HG03066 (cell line): Measurements from ENCODE around the gene MIA.
"Not testable (repeated sequence)": the region's sequence is repeated elsewhere in the genome, so short reads cannot be mapped to it uniquely, and the experiment has no call there.

Source experiments
- ATAC-seq: cut with Tn5 transposase; IDR thresholded peaks from one replicate; pipeline ENCODE4 v1.9.1; 2021; ENCODE audit warnings: low read depth; ENCODE audit not compliant: unreplicated experiment

Gene MIA

DNA sequence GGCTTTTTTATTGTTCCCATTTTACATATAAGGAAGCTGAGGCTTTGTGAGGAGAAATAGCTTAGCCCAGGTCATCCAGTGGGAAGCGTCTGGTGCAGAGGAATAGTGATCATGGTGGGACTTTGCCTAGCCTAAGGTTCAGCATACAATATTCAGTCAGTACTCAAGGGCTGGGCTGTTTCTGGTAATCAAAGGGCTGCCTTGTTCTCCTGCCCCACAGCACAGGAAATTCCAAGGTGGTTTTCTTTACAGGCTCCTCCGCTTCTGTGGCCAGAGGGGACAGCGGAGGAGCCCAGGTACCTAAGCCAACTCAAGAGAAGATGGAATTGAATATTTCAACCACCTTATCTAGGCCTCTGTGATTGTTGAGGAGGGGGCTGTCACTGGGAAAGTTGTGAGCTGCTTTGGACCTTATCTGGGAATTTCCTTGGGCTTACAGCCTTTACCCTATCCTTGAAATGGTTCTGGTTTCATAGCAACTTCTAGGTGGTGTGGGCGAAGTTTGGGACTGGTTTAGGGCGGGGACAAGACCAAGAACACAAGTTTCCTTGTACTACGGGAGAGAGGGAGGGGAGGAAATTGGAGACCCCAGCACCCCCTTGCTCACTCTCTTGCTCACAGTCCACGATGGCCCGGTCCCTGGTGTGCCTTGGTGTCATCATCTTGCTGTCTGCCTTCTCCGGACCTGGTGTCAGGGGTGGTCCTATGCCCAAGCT lies at the start of gene MIA:
Gene MIA, plus strand, starts transcription at position 606 of the 716 bp plus-strand sequence. Its CDS starts 22 bp downstream, at position 628.
- ATAC-seq = no peak

- ATAC-seq = no peak
Observed at GRCh38 chr19:40726279-40726678, 49.0 kb upstream of the MIA start.

- not testable (repeated sequence) for ATAC-seq
Observed at GRCh38 chr19:40730065-40730464, 45.3 kb upstream of the MIA start.

GRCh38 chr19:40732304-40732703 lies 43.0 kb upstream of the MIA start:
- not testable (repeated sequence) for ATAC-seq

GRCh38 chr19:40733149-40733548 lies 42.2 kb upstream of the MIA start:
- no peak for ATAC-seq

- no peak for ATAC-seq
Observed at GRCh38 chr19:40735013-40735771, 40.1 kb upstream of the MIA start.

GRCh38 chr19:40736661-40737060 lies 38.7 kb upstream of the MIA start:
- ATAC-seq = no peak

- ATAC-seq = no peak
Observed at GRCh38 chr19:40737102-40737644, 38.1 kb upstream of the MIA start.

DNA sequence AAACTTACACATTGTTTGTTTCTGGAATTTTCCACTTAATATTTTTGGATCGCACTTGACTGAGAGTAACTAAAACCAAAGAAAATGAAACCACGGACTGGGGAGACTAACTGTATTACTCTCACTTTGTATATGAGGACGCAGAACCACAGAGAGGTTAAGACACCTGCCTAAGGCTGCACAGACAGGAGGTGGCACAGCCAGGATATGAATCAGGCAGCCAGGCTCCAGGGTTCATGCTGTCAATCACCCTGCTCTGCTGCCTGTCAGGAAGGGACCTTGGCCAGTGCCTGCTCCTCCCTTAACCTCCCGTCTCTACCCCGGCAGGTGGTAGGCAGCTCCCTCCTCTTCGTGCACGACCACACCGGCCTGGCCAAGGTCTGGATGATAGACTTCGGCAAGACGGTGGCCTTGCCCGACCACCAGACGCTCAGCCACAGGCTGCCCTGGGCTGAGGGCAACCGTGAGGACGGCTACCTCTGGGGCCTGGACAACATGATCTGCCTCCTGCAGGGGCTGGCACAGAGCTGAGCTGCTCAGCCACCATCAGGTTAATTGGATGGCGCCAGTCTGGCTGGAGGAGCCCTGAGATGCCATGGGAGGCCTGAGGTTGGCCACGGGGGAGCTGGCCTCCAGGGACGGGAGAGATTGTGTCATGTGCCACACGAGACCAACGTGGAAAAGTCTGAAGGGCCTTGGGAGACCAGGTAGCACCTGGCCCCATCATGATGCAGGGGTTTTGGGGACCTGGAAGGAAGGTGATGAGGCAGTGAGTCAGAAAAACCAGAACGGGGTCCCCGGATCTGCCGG lies 36.1 kb upstream of the MIA start:
- ATAC-seq = no peak

DNA sequence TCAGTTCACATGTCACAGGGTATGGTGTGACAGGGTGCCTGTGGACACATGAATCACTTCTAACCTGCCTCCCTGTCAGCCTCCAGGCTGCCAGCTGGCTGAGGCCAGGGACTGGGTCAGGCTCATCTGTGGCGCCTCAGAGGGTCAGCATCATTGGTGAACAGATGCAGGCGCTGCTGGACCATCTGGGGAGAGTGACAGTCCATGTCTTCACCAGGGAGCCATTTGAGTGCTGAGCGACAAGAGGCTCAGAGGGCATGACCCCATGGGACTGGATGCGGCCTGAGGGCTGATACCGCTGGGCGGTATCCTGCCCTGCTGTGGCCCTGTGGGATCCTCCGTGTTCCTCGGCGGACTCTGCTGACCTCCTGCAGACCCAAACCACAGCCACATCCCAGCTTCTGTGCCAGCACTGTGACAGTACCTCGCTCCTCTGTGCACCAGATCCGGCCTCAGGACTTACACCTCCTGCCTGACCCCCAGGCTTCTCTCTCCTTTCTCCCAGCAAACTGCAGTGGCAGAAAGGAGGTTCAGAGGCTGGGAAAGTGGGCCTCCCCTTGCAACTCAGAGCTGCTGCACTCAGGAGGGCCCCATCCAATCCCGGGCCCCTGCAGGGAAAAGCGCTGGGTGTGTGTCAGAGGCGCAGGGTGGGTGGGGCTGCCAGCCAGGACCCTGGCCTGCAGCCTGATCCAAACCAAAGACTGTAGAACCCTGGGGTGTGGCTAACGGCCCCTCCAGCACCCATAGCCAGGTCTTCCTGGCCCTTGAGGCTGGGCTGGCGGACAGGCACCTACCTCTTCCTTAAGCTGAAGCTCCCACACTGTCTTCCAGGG lies 35.2 kb upstream of the MIA start:
- no peak for ATAC-seq

GRCh38 chr19:40740747-40741146 lies 34.6 kb upstream of the MIA start:
- no peak for ATAC-seq

GRCh38 chr19:40741527-40742390 lies 33.6 kb upstream of the MIA start:
- ATAC-seq = no peak

DNA sequence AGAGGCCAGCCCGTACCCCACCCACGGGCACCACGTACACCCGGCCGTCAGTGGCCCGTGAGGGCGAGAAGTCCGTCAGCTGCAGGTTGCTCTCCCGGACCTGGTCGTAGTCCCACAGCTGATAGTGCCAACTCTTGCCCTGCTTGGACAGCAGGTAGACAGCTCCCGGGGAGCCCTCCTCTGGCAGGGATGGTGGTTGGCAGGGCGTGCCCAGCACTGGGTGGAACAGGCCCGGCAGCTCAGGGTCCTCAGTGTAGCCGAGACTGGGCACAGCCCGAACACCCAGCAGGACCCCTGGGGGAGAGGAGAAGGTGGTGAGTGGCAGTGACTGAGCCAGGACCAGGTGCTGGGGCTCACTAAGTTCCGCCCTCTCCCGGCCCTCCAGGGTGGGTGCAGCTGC lies 32.8 kb upstream of the MIA start:
- no peak for ATAC-seq

- ATAC-seq = no peak
Observed at GRCh38 chr19:40742886-40743285, 32.4 kb upstream of the MIA start.

DNA sequence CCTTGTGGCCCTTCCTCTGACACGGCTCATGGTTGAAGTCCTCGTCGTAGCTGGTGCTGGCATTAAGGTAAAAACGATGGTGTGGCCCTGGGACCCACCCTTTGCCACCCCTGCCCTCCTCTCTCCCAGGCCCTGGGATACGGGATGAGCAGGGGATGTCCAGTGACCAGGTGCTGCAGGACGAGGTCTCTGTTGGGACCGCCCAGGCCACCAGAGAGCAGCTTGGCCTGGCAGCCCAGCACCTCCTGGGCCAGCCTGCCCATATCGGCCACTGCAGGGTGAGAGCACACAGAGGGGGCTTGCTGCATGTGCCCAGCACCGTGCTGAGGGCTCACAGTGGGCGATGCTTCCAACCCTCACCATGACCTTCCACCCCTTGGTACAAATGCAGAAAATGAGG lies 31.4 kb upstream of the MIA start:
- ATAC-seq = no peak

DNA sequence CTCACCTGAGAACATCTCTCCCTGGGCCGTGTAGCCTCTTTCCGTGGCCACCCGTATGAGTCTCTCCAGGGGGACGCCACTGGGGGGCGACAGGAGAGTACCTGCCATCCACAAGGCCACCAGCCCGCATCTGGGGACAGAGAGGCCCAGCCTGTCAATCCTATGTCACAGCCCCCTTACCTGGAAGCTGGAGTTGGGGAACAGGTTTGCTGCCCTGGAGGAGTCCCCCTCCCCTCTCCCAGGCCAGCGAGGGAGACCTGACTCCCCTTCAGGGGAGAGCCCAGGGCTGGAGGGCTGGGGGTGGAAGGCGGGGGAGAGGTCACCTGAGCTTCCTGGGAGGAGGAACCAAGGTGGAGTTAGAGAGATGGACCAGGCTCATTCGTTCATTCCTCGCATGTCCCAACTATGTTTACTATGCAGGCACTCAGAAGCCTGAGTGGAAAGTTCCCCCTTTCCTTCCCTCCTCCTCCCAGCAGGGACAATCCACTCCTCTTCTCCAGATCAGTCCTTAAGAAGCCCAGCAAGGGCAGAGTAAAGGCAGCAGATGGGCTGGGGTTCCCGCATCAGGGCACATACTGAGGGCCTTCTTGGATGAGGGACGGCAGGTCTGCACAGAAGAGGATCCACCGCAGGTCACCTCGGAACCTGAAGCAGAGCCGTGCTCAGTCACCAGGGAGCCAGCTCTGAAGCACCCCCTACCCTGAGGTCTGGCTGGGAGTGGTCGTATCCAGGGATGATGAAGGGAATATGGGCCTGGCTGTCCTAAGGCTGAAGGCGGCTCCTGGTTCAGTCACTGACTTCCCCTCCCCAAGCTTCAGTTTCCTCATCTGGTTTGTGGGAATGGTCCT lies 30.5 kb upstream of the MIA start:
- ATAC-seq = no peak

- ATAC-seq = no peak
Observed at GRCh38 chr19:40745402-40745780, 29.9 kb upstream of the MIA start.

- no peak for ATAC-seq
Observed at GRCh38 chr19:40747536-40747935, 27.8 kb upstream of the MIA start.
